GM23338 (cell line): ENCODE measurements around the gene CD226.

Experiments
- CREB1 ChIP-seq: fragments of 250-450 bp; sonication (Bioruptor Pico); IDR thresholded peaks from 2 replicates; pipeline ENCODE4 v1.5.0; 2020; ENCODE audit warnings: low read depth, mild to moderate bottlenecking, moderate library complexity
- EZH2 ChIP-seq: fragments of 200-600 bp; sonication (generic); IDR thresholded peaks from one replicate; pipeline ENCODE4 v1.8.0; 2017; ENCODE audit warnings: antibody characterized with exemption, mild to moderate bottlenecking, low read depth; ENCODE audit not compliant: unreplicated experiment
- JUNB ChIP-seq: IDR thresholded peaks from one replicate; pipeline ENCODE4 v1.6.1; 2016; ENCODE audit warnings: antibody characterized with exemption; ENCODE audit not compliant: unreplicated experiment
- POLR2AphosphoS5 ChIP-seq: IDR thresholded peaks from 2 replicates; pipeline ENCODE4 v1.6.1; 2016; ENCODE audit warnings: antibody characterized with exemption, low read depth
- TF ChIP-seq, protein P1 (sequence below), 2 experiments: fragments of 200-600 bp in 1 of 2; sonication (generic) in 1 of 2; conservative IDR thresholded peaks; 2 replicates each; pipeline versions ENCODE4 v1.5.1 to v1.6.1; 2016 to 2017; ENCODE audit warnings: antibody characterized with exemption in 2 of 2, low read depth in 2 of 2, mild to moderate bottlenecking in 2 of 2, moderate library complexity in 1 of 2
- TF ChIP-seq, protein P2 (sequence below): IDR thresholded peaks from one replicate; pipeline ENCODE4 v1.6.1; 2018; ENCODE audit warnings: antibody characterized with exemption; ENCODE audit not compliant: unreplicated experiment

DNA sequence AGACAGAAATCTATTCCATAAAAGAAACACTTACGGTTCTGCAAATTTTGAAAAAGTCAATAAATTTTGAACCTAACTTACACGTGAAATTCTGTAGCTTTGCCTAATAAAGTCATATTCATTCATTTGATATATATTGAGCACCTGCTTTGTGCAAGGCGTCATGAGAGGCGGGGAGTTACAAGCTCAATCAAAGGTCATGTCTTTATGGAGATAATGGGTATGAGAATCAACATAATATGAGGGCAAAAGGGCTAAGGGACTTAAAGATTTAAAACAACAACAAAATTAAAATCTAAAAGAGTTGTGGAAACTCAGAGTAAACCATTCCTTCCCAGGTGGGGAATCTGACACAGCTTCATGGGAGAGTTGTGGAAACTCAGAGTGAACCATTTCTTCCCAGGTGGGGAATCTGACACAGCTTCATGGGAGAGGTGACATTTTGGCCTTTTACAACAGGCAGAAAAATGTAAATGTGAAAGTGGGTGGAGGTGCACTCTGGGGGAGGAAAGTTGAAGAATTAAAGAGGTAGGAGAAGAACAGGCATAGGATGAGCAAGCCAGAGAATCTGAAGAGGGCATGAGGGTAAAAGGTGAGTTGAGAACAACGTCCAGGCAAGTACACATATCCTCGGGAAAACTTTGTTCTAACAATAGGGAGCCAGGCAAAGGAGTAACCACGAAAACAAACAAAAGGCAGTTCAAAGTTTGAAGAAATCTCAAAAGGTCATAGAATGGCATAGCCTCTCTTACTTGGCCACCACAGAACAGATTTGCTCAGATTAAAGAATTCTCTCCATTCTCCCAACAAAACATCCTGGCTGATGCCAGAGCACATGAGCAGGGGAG is 49.5 kb upstream of the CD226 start:
- TF ChIP-seq, protein P1, sequence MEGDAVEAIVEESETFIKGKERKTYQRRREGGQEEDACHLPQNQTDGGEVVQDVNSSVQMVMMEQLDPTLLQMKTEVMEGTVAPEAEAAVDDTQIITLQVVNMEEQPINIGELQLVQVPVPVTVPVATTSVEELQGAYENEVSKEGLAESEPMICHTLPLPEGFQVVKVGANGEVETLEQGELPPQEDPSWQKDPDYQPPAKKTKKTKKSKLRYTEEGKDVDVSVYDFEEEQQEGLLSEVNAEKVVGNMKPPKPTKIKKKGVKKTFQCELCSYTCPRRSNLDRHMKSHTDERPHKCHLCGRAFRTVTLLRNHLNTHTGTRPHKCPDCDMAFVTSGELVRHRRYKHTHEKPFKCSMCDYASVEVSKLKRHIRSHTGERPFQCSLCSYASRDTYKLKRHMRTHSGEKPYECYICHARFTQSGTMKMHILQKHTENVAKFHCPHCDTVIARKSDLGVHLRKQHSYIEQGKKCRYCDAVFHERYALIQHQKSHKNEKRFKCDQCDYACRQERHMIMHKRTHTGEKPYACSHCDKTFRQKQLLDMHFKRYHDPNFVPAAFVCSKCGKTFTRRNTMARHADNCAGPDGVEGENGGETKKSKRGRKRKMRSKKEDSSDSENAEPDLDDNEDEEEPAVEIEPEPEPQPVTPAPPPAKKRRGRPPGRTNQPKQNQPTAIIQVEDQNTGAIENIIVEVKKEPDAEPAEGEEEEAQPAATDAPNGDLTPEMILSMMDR (conservative IDR thresholded peaks at IDR 0.05; ENCODE audit: low read depth in 2 of 2) = no peak
- TF ChIP-seq JUNB = no peak
- TF ChIP-seq, protein P2, sequence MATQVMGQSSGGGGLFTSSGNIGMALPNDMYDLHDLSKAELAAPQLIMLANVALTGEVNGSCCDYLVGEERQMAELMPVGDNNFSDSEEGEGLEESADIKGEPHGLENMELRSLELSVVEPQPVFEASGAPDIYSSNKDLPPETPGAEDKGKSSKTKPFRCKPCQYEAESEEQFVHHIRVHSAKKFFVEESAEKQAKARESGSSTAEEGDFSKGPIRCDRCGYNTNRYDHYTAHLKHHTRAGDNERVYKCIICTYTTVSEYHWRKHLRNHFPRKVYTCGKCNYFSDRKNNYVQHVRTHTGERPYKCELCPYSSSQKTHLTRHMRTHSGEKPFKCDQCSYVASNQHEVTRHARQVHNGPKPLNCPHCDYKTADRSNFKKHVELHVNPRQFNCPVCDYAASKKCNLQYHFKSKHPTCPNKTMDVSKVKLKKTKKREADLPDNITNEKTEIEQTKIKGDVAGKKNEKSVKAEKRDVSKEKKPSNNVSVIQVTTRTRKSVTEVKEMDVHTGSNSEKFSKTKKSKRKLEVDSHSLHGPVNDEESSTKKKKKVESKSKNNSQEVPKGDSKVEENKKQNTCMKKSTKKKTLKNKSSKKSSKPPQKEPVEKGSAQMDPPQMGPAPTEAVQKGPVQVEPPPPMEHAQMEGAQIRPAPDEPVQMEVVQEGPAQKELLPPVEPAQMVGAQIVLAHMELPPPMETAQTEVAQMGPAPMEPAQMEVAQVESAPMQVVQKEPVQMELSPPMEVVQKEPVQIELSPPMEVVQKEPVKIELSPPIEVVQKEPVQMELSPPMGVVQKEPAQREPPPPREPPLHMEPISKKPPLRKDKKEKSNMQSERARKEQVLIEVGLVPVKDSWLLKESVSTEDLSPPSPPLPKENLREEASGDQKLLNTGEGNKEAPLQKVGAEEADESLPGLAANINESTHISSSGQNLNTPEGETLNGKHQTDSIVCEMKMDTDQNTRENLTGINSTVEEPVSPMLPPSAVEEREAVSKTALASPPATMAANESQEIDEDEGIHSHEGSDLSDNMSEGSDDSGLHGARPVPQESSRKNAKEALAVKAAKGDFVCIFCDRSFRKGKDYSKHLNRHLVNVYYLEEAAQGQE = no peak
- no peak for TF ChIP-seq CREB1 (CRISPR knock-in tag)
- no peak for TF ChIP-seq POLR2AphosphoS5
- TF ChIP-seq EZH2 = no peak
